ENCODE measurements around the gene GLRA3.
"Not testable (repeated sequence)": the region's sequence is repeated elsewhere in the genome, so short reads cannot be mapped to it uniquely, and the experiment has no call there.

Gene GLRA3

DNA sequence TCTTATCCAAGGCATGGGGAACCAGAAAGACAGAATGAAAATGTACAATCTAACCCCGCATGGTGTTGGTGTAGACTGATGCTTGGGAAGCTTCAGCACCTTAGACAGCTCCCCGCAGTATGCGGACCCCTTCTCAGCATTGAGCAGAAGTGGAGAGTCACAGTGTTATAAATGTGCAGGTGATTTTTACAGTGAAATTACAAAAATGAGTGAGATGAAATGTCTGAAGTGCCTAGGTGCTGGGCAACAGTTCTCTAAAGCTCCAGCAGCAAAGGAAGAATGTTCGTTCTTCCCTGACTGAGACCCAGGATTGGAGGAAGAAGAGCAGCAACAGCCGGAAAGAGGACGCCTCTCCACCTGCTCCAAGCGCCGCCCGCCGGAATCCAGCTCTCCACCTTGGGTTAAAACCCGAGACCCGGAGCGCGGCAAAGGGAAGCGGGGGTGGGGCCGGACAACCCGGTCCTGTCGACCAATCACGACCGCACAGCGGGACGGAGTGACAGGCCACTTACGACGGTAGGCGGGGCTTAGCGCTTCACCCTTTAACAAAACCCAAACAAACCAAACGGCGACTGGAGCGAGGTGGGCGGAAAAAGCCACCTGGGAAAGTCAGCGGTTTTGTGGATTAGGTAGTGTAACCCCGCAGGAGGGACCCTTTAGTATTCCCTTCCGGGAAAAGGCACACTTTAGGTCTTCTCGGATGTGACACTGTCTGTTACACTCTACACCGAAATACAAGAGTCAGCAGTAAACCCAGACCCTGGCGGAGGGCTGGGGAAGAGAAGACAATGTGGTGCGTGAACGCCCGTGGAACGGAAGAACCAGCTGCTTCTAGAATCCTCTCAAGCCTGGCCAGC is at the start of gene GLRA3:
Gene GLRA3 (minus strand): TSS at position 403 of the 857 bp plus-strand sequence. CDS start 436 bp downstream, outside the sequence.
- DNase-seq (ENCODE audit: low read depth), result no peak

DNA sequence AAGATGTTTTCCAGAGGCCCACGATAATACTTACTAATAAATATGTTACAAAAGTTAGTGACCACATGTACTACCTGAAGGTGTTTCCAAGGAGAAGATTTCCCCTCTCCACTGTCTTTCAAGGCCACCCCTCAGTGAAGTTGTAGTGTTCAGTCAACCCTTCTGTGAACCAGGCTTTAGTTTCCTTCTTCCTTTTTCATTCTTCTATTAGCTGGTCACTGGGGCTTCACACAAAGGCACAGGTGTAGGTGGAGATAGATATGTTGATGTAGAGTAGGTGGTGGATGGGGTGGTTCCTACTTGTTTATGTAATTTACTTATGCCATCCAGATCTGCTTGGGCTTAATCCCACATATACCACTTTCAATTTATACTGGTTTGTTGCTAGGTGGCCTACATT is 45.9 kb upstream of the GLRA3 start:
- no peak for DNase-seq (ENCODE audit: low read depth)

DNA sequence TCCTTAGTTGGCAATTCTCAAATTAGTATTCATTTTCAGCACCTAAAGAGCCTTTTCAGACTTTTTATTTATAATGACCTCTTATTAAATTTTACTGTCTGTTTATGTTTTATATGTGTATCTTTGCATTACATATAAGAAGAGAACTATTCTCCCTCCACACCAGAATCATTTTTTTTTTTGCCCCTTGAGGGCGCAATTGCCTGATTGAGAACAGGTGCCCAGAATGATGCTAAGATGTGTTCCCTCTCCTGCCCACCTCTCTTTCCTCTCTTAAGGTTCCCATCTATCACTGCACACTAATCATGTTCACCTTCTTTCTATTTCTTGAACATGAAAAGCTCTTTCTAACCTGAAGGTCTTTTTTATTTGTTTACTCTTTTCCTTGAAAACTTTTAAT is 44.9 kb upstream of the GLRA3 start:
- no peak for DNase-seq (ENCODE audit: low read depth)

DNA sequence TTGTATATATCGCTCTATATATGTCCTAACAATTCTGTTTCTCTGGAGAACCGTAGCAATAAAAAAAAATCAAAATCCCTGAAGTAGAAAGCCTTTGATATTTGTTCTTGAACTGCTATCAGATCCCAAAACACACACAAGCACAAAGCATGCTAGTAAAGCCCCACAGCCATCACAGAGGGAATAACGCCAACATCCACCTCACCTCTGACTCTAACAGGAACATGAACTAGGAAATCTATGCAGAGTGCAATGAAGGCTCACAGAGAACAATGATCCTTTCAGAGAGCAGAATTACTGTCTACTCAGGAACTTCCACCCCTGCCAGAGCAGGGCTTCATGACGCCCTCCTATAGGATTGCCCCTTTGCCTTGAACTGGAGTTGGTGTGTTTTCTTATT is 44.1 kb upstream of the GLRA3 start:
- DNase-seq (ENCODE audit: low read depth), result not testable (repeated sequence)

DNA sequence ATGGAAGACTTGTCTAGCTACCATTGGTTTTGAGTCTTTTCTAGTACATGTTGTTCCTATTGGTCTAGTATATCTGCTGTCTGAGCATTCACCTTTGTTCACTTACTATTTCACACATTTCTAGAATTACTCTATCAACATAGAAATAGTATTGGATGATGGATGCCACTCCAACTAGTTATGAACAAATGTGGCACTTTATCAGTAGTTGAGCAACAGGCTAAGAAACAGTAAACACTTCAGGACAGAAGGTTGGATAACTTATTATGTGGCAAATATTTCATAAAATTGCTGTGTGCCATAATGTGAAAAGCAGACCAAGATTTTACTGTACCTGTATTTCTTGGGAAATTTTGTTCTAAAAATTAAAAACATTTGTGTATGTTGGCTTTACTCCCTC is 42.4 kb upstream of the GLRA3 start:
- no peak for DNase-seq (ENCODE audit: low read depth)

DNA sequence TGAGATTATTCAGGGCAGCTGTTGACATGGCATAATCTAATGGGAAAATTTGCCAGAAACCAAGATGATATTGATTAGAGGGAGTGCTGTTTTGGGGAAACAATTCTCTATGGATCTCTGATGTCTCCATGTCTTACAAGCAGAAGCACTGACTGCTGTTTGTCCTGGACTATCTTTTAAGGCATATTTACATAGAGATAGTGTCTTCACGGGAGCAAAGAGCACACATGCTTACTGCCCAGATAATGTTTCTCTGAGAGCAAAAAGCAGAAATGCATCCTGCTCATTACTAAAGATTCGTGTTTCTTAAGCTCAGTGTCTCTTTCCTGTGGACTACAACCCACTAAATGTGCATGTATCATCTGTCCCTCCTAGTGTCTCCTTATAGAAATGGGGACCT is 41.3 kb upstream of the GLRA3 start:
- no peak for DNase-seq (ENCODE audit: low read depth)

DNA sequence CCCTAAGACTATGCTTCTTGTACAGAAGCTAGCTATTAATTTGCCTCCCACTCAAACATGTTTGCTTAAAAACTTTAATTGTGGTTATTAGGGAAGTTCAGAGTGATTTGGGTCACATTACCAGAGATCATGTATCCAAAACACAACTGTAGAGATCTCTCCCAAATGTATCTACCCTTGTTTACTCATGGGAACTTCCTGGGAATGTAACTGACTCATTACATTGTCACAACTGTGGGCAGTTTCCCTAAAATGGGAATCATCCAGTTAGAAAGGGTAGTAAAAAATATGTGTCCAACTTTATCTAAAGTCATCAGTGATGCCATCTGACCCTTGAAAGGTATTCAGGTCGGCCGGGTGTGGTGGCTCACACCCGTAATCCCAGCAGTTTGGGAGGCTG is 40.3 kb upstream of the GLRA3 start:
- DNase-seq (ENCODE audit: low read depth), result no peak

DNA sequence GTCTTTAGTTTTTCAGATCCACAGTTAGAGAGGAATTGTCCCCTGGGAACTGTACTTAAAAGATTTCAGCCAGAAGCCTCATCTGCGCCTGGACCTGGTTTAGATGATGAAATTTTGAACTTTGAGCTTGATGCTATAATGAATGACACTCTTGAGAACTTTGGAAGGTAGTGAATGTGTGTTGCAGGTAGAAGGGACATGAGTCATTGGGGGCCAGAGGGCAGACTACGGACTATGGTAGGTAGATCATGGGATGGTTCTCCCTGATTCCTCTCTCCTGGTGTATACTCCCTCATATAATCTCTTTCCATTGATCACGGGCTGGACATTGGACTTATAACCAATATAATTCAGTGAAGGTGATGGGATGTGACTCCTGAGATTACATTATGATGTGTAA is 38.9 kb upstream of the GLRA3 start:
- no peak for DNase-seq (ENCODE audit: low read depth)

DNA sequence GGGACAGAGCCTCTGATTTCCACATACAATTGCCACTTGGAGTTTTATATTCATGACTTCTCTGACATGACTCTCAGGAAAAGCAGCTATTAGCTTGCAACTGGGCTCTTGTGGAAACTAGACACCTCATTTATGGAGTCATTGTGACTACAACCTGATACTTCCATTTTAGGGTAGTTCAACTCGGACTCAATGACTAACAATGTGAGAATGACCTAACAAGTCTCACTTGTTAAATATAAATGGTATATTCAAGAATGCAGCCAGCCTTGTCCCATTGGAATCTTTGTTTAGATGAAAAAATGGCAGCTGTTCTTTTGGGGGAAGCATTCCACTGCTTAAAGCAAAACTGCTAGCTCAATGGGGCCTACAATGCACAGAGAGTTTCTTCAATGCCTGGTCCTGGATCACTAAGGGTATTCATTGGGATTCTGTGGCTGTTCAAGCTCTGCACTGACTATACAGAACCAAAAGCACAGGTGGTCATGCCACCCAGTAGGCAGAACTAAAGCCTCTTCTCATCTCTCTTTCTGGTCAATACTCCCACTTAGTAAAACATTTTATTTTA is 36.5 kb upstream of the GLRA3 start:
- DNase-seq (ENCODE audit: low read depth), result no peak

DNA sequence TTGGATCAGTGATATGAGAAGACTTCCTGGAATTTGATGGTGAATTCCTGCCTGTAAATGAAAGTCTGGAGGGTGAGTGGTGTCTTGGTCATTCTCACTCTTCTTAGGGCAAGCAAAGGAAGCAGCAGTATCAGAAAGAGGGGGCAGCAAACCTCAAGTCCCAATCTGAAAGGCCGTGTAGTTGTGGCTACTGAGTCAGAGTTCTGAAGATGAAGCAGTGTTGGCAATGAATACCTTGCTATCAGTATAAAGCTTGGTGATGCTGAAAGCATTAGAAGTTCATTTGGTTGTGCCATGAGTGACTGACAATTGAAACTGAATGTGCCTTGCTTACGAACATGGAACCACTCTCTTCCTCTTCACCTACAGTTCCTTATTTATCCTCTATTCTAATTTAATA is 35.0 kb upstream of the GLRA3 start:
- DNase-seq (ENCODE audit: low read depth), result no peak

DNA sequence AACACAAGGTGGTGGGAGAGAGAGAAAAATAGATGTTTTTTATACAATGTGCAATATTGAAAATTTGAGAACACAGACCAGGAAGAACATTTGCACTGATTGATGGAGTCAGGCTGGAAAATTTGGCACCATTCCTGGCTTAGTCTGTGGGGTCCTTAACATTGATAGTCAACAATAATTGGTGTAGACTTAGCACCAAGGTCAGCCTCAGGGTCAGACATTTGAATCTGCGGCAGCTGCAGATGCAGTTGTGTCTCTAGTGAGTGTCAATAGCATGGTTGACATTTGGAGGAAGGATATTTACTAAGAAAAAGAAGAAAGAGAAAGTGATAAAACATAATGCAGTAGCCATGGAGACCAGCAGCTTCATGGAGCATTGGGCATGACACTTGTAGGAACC is 31.5 kb upstream of the GLRA3 start:
- DNase-seq (ENCODE audit: low read depth), result no peak

DNA sequence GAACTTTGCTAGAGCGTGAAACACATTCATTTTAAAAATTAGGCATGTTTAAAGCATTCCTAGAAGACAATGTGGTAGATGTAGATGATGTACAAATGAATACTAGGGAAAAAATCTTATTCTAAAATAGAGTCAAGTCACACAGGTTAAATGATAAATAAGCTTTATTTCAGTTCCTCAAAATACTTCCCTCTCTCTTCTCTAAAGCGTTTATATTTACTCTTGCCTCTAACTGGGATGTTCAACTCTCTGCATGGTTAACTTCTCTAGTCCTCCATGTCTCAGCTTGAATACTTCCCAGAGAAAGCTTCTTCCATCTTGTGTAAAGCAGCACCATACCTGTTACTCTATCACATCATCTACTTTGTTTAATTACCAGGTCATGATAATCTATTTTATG is 30.9 kb upstream of the GLRA3 start:
- DNase-seq (ENCODE audit: low read depth), result no peak

DNA sequence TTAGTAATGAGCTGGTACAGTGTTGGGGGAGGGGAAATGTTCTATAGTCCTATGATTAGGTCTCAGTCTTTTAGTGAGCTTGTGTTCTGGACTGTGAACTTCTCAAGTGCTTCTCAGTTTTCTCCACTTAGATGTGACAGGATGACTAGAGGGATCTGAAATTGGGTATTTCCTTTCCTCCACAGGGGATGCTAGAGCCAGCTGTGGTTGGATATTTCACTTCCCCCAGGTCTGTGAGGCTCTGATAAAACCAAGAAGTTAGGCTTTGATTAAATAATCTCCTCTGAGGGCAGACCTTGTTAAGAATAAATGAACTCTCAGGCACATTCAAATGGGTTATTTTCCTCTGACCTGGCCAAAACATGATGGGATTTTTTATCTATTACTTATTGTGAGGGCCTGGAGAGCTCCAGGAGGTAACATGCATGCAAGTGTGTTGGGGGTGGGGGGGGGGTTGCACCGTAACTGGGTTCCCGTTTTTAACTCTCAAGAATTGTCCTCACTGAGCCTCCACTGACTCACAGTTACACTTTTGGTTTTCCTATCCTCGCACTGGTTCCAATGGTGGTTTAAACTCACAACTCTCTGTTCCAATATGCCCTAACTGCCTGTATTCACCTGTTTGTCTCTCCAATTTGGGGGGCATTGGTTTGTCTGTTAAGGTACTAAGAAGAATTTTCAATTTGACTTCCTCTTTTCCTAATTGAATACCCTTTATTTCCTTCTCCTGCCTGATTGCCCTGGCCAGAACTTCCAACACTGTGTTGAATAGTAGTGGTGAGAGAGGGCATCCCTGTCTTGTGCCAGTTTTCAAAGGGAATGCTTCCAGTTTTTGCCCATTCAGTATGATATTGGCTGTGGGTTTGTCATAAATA is 28.1 kb upstream of the GLRA3 start:
- DNase-seq (ENCODE audit: low read depth), result no peak

DNA sequence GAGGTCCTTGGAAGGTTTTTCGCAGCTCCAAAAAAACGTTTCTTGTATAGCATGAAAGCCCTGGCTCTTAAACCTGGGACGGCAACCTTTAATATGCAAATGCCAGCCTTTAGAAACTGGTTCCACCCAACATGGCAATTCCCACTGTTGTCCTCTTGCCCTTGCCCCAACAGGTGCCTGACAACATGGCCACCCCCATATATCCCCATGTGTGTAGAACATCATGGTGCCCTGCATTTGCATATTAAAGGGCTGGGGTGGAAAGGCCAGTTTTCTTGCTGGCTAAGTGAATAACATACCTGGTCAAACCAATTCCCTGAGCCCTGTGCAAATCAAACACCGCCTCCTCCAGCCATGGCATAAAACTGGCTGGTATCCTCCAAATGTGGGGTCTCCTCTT is 26.0 kb upstream of the GLRA3 start:
- no peak for DNase-seq (ENCODE audit: low read depth)

DNA sequence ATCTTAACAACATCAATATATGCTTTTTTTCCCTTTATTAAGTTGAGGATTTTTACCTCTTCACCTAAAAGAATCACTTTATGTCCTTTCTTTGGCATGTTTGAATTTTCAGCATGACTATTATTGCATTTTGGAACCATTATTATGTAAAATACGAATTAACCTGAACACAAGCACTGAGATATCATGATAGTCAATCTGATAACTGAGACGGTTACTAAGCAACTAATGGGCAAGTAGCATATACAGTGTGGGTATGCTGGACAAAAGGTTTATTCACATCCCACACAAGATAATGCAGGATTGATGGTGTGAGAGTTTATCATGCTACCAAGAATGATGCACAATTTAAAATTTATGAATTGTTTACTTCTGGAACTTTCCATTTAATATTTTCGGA is 24.6 kb upstream of the GLRA3 start:
- DNase-seq (ENCODE audit: low read depth), result no peak

DNA sequence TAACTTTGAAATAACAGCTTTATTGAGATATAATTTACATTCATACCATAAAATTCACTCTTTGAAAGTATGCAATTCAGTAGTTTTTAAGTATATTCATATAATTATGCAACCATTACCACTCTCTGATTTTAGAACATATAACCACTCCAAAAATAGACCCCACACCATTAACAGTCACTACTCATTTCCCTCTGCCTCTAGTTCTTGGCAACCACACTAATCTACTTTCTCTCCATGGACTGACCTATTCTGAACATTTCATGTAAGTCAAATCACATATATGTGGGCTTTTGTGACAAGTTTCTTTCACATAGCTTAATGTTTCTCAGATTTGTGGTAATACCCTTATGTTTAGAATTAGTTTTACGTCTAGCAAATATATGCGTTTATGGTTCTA is 19.5 kb upstream of the GLRA3 start:
- DNase-seq (ENCODE audit: low read depth), result no peak

DNA sequence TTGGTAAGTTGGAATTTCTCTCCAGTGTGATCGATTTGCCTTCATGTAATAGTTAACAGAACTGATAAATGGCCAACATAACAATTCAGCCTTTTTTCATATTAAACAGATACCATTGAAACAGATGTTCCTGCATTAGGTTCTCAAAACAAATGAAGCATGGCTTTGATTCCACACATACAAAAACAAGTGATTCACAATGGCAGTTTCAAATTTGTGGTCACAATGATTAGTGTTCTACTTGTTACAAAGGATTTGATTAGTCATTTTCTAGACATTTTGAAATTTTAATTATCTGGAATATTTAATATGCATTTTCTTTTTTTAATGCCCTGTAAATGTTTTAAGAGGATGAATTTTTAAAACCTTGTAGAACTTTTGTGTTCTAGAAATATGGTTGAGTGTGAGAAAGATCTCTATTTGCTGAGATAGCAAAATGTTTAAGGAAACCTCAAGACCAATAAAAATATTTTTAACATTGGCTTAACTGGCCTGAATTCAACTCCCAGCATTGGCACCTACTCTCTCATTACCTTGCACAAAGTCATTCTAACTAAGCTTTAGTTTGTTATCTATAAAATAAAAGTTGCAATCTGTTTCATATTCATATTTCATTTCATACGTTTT is 18.9 kb upstream of the GLRA3 start:
- DNase-seq (ENCODE audit: low read depth), result no peak

DNA sequence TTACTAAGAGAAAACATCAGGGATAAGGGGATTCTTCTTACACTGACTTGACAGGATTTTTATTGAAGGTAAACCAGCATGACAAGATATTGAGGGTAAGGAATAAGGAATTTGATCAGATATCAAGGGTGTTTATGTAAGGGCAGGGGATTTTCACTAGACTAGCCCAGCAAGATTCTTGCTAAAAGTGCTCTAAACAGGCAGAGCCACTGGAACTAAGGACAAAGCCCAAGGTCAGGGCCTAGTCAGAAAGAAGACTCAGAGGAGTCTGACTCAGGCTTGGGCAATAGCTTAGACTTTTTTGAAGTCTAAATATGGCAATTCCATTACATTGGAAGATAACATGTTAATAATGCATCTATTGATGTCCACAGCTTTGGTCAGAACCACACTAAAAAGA is 6.5 kb upstream of the GLRA3 start:
- no peak for DNase-seq (ENCODE audit: low read depth)

DNA sequence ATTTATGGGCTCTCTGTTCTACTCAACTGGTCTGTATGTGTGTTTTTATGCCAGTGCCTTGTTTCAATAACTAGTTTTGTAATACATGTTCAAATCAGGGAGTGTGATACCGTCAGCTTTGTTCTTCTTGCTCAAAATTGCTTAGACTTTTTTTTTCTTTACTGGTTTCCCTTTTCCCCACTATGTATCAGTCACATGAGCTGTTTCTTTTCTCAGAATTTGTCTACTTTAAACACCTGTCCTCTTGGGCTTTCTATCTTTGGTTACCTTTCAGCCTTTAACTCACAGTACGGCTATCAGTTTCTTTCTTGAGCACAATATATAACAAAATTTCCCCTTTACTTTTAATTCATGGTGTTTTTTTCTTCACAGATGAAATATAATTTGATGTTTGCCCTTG is 5.4 kb upstream of the GLRA3 start:
- no peak for DNase-seq (ENCODE audit: low read depth)

DNA sequence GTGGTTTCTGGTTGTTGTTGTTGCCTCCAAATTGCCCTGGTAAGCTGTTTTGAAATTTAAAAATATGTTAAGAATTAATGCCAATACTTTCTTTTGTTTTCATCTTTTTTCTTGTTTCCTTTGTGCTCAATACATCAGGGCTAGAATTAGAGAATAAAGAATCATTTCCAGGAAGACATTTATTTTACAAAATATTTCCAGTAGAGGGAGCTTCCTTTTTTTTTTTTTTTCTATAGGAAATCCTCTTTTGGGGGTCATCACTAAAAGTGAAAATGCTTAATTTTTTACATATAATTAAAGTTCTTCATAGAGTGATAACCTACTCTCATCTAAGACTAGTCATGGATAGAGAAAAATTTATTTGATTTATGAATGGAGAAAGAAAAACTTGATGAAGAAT is 2.4 kb downstream of the GLRA3 start:
- DNase-seq (ENCODE audit: low read depth), result no peak

DNA sequence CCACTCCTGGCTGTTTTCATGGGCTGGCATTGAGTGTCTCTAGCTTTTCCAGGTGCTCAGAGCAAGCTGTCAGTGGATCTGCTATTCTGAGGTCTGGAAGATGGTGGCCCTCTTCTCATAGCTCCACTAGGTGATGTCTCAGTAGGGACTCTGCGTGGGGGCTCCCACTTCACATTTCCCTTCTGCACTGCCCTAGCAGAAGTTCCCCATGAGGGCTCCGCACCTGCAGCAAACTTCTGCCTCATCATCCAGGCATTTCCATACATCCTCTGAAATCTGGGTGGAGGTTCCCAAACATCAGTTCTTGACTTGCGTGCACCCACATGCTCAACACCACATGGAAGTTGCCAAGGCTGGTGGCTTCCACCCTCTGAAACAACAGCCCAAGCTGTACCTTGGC is 13.8 kb downstream of the GLRA3 start:
- DNase-seq (ENCODE audit: low read depth), result no peak

DNA sequence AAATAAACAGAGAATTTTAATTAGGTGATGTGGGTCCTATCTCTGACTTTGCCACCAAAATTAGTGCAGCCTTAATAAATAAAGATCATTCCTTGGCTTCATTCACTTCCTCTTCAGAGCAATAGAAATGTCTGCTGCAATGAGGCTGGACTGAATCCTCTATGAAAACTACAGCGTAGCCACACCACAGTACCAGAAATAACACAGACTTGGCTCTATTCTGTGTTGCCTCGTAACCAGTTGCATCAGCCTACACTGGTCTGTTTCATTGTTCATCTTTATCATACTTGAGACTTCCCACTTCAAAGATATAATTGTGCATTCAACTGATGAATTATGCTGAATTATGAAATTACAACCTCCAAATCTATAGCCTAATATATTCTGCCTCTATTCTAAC is 15.8 kb downstream of the GLRA3 start:
- DNase-seq (ENCODE audit: low read depth), result no peak

DNA sequence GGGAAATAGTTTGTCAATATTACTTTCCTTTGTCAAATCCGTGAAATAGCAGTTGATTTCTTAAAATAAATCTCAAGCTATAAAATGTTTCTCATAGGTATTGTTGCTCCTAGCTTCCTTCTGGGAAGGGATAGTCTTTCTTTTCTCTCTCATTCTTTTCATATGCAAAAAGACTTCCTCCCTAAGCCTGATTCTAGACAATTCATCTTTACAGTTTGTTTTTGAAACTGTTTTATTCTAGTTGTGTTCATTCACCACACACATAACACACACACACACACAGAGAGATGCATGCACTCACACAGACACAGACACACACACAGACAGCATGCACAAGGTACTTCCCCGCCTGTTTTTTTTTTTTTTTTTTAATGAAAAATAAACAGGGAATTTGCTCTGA is 18.2 kb downstream of the GLRA3 start:
- no peak for DNase-seq (ENCODE audit: low read depth)

Measured in stimulated activated CD8-positive, alpha-beta memory T cell treated with anti-CD3 and anti-CD28 coated beads, Interleukin-15, amount 100 ng/mL, for 1 hour (primary cell).